MM.1S (cell line): ENCODE measurements around the gene CCT2.

Experiments
- DNase-seq: peaks from one replicate; pipeline ENCODE4 v3.0.0-alpha.2; 2015
- H2AFZ ChIP-seq: fragments of 300-600 bp; sonication (generic); 2 replicates; pipeline ENCODE4 v1.6.0; 2016; ENCODE audit warnings: antibody characterized with exemption, low read length
- H3F3A ChIP-seq: fragments of 300-600 bp; sonication (generic); 2 replicates; pipeline ENCODE4 v1.6.1; 2016; ENCODE audit warnings: mild to moderate bottlenecking, antibody characterized with exemption, low read length, moderate library complexity, mixed read lengths; ENCODE audit not compliant: insufficient read depth
- H3K27ac ChIP-seq: fragments of 300-600 bp; sonication (generic); 2 replicates; pipeline ENCODE4 v1.5.1; 2016; ENCODE audit warnings: mild to moderate bottlenecking, low read length
- H3K27me3 ChIP-seq: fragments of 300-600 bp; sonication (generic); replicated peaks from 2 replicates; pipeline ENCODE4 v1.6.0; 2016; ENCODE audit warnings: low read length; ENCODE audit not compliant: insufficient read depth
- H3K36me3 ChIP-seq: fragments of 300-600 bp; sonication (generic); replicated peaks from 2 replicates; pipeline ENCODE4 v1.6.1; 2016; ENCODE audit warnings: mild to moderate bottlenecking, low read length, mixed read lengths; ENCODE audit not compliant: insufficient read depth
- H3K4me1 ChIP-seq: fragments of 300-600 bp; sonication (generic); 2 replicates; pipeline ENCODE4 v1.6.1; 2016; ENCODE audit warnings: low read length, mixed read lengths
- H3K4me2 ChIP-seq: fragments of 300-600 bp; sonication (generic); 2 replicates; pipeline ENCODE4 v1.6.0; 2016; ENCODE audit warnings: low read depth, low read length
- H3K4me3 ChIP-seq: fragments of 300-600 bp; sonication (generic); 2 replicates; pipeline ENCODE4 v1.5.1; 2016; ENCODE audit warnings: low read length, mixed read lengths
- H3K79me2 ChIP-seq: fragments of 300-600 bp; sonication (generic); 2 replicates; pipeline ENCODE4 v1.6.1; 2016; ENCODE audit warnings: mixed run types, low read length, mixed read lengths
- H3K9ac ChIP-seq: fragments of 300-600 bp; sonication (generic); 2 replicates; pipeline ENCODE4 v1.6.1; 2016; ENCODE audit warnings: low read length, mixed read lengths
- H3K9me2 ChIP-seq: fragments of 300-600 bp; sonication (generic); replicated peaks from 2 replicates; pipeline ENCODE4 v1.6.1; 2016; ENCODE audit warnings: mild to moderate bottlenecking, low read length, mixed read lengths; ENCODE audit not compliant: insufficient read depth
- H3K9me3 ChIP-seq: fragments of 300-600 bp; sonication (generic); replicated peaks from 2 replicates; pipeline ENCODE4 v1.6.1; 2016; ENCODE audit warnings: mild to moderate bottlenecking, low read length, mixed read lengths; ENCODE audit not compliant: insufficient read depth
- H4K20me1 ChIP-seq: fragments of 300-600 bp; sonication (generic); 2 replicates; pipeline ENCODE4 v1.6.1; 2016; ENCODE audit warnings: mild to moderate bottlenecking, low read length, moderate library complexity, mixed read lengths; ENCODE audit not compliant: insufficient read depth
- CTCF ChIP-seq: fragments of 300-600 bp; sonication (generic); IDR thresholded peaks from 2 replicates; pipeline ENCODE4 v1.5.1; 2016; ENCODE audit warnings: antibody characterized with exemption, low read length, mixed read lengths
- EZH2 ChIP-seq: fragments of 300-600 bp; sonication (generic); optimal IDR thresholded peaks from 2 replicates; pipeline ENCODE3; 2017; ENCODE audit warnings: low read depth, mild to moderate bottlenecking, antibody characterized with exemption, low read length, mixed read lengths
- EZH2phosphoT487 ChIP-seq: fragments of 300-600 bp; sonication (generic); IDR thresholded peaks from 2 replicates; pipeline ENCODE4 v1.6.1; 2018; ENCODE audit warnings: antibody characterized with exemption, low read length

CCT2 gene

DNA sequence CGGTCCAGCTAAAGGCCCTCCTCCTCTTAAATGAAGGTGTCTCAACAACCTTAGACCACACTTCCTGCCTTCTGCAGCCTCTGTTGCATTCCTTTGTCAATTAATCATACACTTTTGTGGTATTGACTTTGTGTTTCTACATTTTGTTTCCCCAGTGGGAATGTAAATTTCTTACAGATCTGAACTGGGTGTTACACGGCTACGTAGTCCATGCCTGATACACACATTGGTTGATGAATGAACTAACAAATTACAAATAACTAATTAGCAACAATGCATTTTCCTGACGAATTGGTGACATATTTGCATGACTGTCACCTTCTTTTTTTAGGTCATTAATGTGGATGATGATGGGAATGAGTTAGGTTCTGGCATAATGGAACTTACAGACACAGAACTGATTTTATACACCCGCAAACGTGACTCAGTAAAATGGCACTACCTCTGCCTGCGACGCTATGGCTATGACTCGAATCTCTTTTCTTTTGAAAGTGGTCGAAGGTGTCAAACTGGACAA, 15.2 kb upstream of the CCT2 start:
- no peak overlapping the region for H3K4me2 ChIP-seq
- H3K9me3 ChIP-seq, result no peaks in the 10 kb centered on the region
- H3K36me3 ChIP-seq, result peaks cover 6% of the 10 kb centered on the region; the same call in 1 of the 2 replicates
- H3K27ac ChIP-seq, result no peak overlapping the region
- TF ChIP-seq EZH2phosphoT487 (no peak), EZH2 (no peak), CTCF (no peak)
- no peak overlapping the region for H2AFZ ChIP-seq
- no peaks in the 10 kb centered on the region for H3K4me1 ChIP-seq
- H3K27me3 ChIP-seq, result no peaks in the 10 kb centered on the region
- no peaks in the 10 kb centered on the region for H3F3A ChIP-seq
- H3K79me2 ChIP-seq, result no peaks in the 10 kb centered on the region
- no peak overlapping the region for H3K9ac ChIP-seq
- no peak overlapping the region for H3K4me3 ChIP-seq
- no peaks in the 10 kb centered on the region for H3K9me2 ChIP-seq
- no peak for DNase-seq
- H4K20me1 ChIP-seq, result no peaks in the 10 kb centered on the region

GRCh38 chr12:69570545-69571399, 14.5 kb upstream of the CCT2 start:
- H3K79me2 ChIP-seq, result no peaks in the 10 kb centered on the region
- peak; percentile 72 for DNase-seq
- H3K9me2 ChIP-seq, result no peaks in the 10 kb centered on the region
- H3K4me3 ChIP-seq, result no peak overlapping the region
- peaks cover 6% of the 10 kb centered on the region; the same call in 1 of the 2 replicates for H3K36me3 ChIP-seq
- no peaks in the 10 kb centered on the region for H3F3A ChIP-seq
- TF ChIP-seq EZH2 (no peak), CTCF (peak; percentile 79)
- H3K4me1 ChIP-seq, result no peaks in the 10 kb centered on the region
- no peak overlapping the region for H3K9ac ChIP-seq
- no peak overlapping the region for H3K4me2 ChIP-seq
- no peaks in the 10 kb centered on the region for H3K9me3 ChIP-seq
- no peak overlapping the region for H2AFZ ChIP-seq
- no peak overlapping the region for H3K27ac ChIP-seq
- H3K27me3 ChIP-seq, result no peaks in the 10 kb centered on the region
- H4K20me1 ChIP-seq, result no peaks in the 10 kb centered on the region

- H3K9me3 ChIP-seq, result no peaks in the 10 kb centered on the region
- peaks cover 6% of the 10 kb centered on the region; the same call in 1 of the 2 replicates for H3K36me3 ChIP-seq
- no peaks in the 10 kb centered on the region for H3K27me3 ChIP-seq
- no peak for TF ChIP-seq EZH2
- no peak for TF ChIP-seq EZH2phosphoT487
- no peak for TF ChIP-seq CTCF
- H3K4me1 ChIP-seq, result no peaks in the 10 kb centered on the region
- no peaks in the 10 kb centered on the region for H4K20me1 ChIP-seq
- no peak overlapping the region for H2AFZ ChIP-seq
- H3F3A ChIP-seq, result no peaks in the 10 kb centered on the region
- DNase-seq, result no peak
- H3K27ac ChIP-seq, result no peak overlapping the region
- no peaks in the 10 kb centered on the region for H3K79me2 ChIP-seq
- H3K9me2 ChIP-seq, result no peaks in the 10 kb centered on the region
- H3K9ac ChIP-seq, result no peak overlapping the region
- no peak overlapping the region for H3K4me3 ChIP-seq
- H3K4me2 ChIP-seq, result no peak overlapping the region
Observed at GRCh38 chr12:69575346-69575745, 9.9 kb upstream of the CCT2 start.
